OCI-LY7 (cell line): ENCODE measurements around the gene PEX10. TPM values are rescaled to one million over a fixed set of nuclear protein-coding genes. Genes with fewer than 3 reads are reported as not detected.

Experiments used
- BruUV-seq: library from RNA; stranded (reverse); fragments of 400-500 nt; replicated peaks from 2 replicates; lab custom pipeline; 2021; lab: Mats Ljungman, UMichigan
- CTCF ChIA-PET: fragments of 300-600 bp; sonication (Branson Sonifier 250); formaldehyde crosslinking; loops from one replicate; lab custom pipeline; 2022; ENCODE audit warnings: antibody characterized with exemption; ENCODE audit not compliant: unreplicated experiment; lab: Charles Lee
- POLR2A ChIA-PET: fragments of 300-600 bp; sonication (Branson Sonifier 250); formaldehyde crosslinking; loops from one replicate; lab custom pipeline; 2022; ENCODE audit warnings: antibody characterized with exemption; lab: Charles Lee
- DNase-seq: peaks from one replicate; pipeline ENCODE4 v3.0.0-alpha.2; 2015; ENCODE audit warnings: low spot score
- H2AFZ ChIP-seq: fragments of 200-600 bp; sonication (generic), shearing (Covaris generic); 2 replicates; pipeline ENCODE4 v1.6.1; 2014; ENCODE audit warnings: mild to moderate bottlenecking, antibody characterized with exemption, low read length, moderate library complexity
- H3K27ac ChIP-seq: fragments of 200-600 bp; sonication (generic); 2 replicates; pipeline ENCODE4 v1.5.1; 2014; ENCODE audit warnings: mixed run types, low read depth, mild to moderate bottlenecking, moderate library complexity, low read length, inconsistent platforms; ENCODE audit not compliant: poor library complexity, severe bottlenecking
- H3K36me3 ChIP-seq: fragments of 200-600 bp; sonication (generic); 2 replicates; pipeline ENCODE4 v1.6.1; 2014; ENCODE audit warnings: mild to moderate bottlenecking, antibody characterized with exemption, low read length, moderate library complexity, mixed read lengths; ENCODE audit not compliant: insufficient read depth
- H3K4me1 ChIP-seq: fragments of 200-600 bp; sonication (generic); 2 replicates; pipeline ENCODE4 v1.5.1; 2014; ENCODE audit warnings: mild to moderate bottlenecking, low read length; ENCODE audit not compliant: insufficient read depth, poor library complexity, severe bottlenecking
- H3K4me2 ChIP-seq: fragments of 200-600 bp; sonication (generic); 2 replicates; pipeline ENCODE4 v1.6.1; 2014; ENCODE audit warnings: mild to moderate bottlenecking, low read length
- H3K4me3 ChIP-seq: fragments of 200-600 bp; sonication (generic); 2 replicates; pipeline ENCODE4 v1.5.1; 2014; ENCODE audit warnings: mild to moderate bottlenecking, low read depth, low read length; ENCODE audit not compliant: poor library complexity, severe bottlenecking
- H3K79me2 ChIP-seq: fragments of 200-600 bp; sonication (generic); 2 replicates; pipeline ENCODE4 v1.6.1; 2016; ENCODE audit warnings: low read depth, mild to moderate bottlenecking, low read length, moderate library complexity, mixed read lengths; ENCODE audit not compliant: insufficient read depth
- H3K9me2 ChIP-seq: fragments of 200-600 bp; sonication (generic); 2 replicates; pipeline ENCODE4 v1.6.1; 2016; ENCODE audit warnings: mild to moderate bottlenecking, low read length, mixed read lengths; ENCODE audit not compliant: insufficient read depth
- H3K9me3 ChIP-seq: fragments of 200-600 bp; sonication (generic); 2 replicates; pipeline ENCODE4 v1.6.1; 2014; ENCODE audit warnings: mild to moderate bottlenecking, mixed run types, low read length, mixed read lengths
- H4K20me1 ChIP-seq: fragments of 200-600 bp; sonication (generic); 2 replicates; pipeline ENCODE4 v1.6.1; 2014; ENCODE audit warnings: mild to moderate bottlenecking, antibody characterized with exemption, low read length, moderate library complexity, mixed read lengths; ENCODE audit not compliant: insufficient read depth
- CTCF ChIP-seq: fragments of 200-600 bp; sonication (generic); conservative IDR thresholded peaks from 2 replicates; pipeline ENCODE4 v1.5.1; 2014; ENCODE audit warnings: mild to moderate bottlenecking, antibody characterized with exemption, low read length, moderate library complexity, mixed read lengths
- EZH2phosphoT487 ChIP-seq: fragments of 200-600 bp; sonication (generic); IDR thresholded peaks from 2 replicates; pipeline ENCODE4 v1.6.1; 2018; ENCODE audit warnings: low read depth, borderline replicate concordance, mild to moderate bottlenecking, mixed run types, antibody characterized with exemption, low read length, moderate library complexity, mixed read lengths
- intact Hi-C: fragments of 100-400 bp; cut with micrococcal nuclease; formaldehyde crosslinking; loops from one replicate; pipeline ENCODE4 v1.10.0; 2022; ENCODE audit not compliant: unreplicated experiment
- total RNA-seq, 2 experiments: library from RNA; depleted of rRNA in 1 of 2; stranded (reverse); fragments of >200 nt in 1 of 2; shearing (Covaris generic) in 1 of 2; gene quantifications; 2 replicates each; pipeline ENCODE4 v1.2.3, GENCODE V29; 2014 to 2022

Gene PEX10
- total RNA-seq, 2 experiments from 2014 or later, result 23.3 to 24.5 TPM

GRCh38 chr1:2435091-2435490 lies 22.7 kb upstream of the PEX10 start:
- Histone ChIP-seq H3K4me3 (no peak overlapping the region), H3K9me2 (no peaks in the 10 kb centered on the region), H3K36me3 (no peaks in the 10 kb centered on the region), H3K9me3 (no peaks in the 10 kb centered on the region), H2AFZ (no peak overlapping the region), H3K4me2 (no peak overlapping the region), H3K79me2 (no peaks in the 10 kb centered on the region), H3K4me1 (peaks cover 5% of the 10 kb centered on the region), H3K27ac (no peak overlapping the region), H4K20me1 (no peaks in the 10 kb centered on the region; the same call in 1 of the 2 replicates)
- ChIA-PET CTCF (no interaction called here), POLR2A (no interaction called here)
- no peak for DNase-seq
- no TSS peak for BruUV-seq
- no peak for TF ChIP-seq EZH2phosphoT487
- intact Hi-C loops, result no loop called here

GRCh38 chr1:2433936-2434655 lies 21.7 kb upstream of the PEX10 start:
- Histone ChIP-seq H4K20me1 (no peaks in the 10 kb centered on the region; the same call in 1 of the 2 replicates), H3K79me2 (no peaks in the 10 kb centered on the region), H3K4me3 (no peak overlapping the region), H3K9me3 (no peaks in the 10 kb centered on the region), H3K36me3 (no peaks in the 10 kb centered on the region), H3K27ac (no peak overlapping the region), H3K4me2 (no peak overlapping the region), H3K4me1 (no peaks in the 10 kb centered on the region), H2AFZ (no peak overlapping the region), H3K9me2 (no peaks in the 10 kb centered on the region)
- TF ChIP-seq CTCF (no peak), EZH2phosphoT487 (no peak)
- POLR2A ChIA-PET, result interaction anchor here (0.6 kb wide), 1 partner anchor 19 kb away, joined by 3 read pairs; no protein-coding TSS in a partner anchor
- BruUV-seq, result no TSS peak
- no peak for DNase-seq
- CTCF ChIA-PET, result no interaction called here
- intact Hi-C loops, result loop anchor here (5.0 kb wide), 1 partner anchor 113 kb away; no protein-coding TSS in a partner anchor

- CTCF ChIA-PET, result no interaction called here
- BruUV-seq, result no TSS peak
- no peaks in the 10 kb centered on the region for H3K36me3 ChIP-seq
- no peaks in the 10 kb centered on the region for H3K4me1 ChIP-seq
- no peak for DNase-seq
- intact Hi-C loops, result loop anchor here (5.0 kb wide), 1 partner anchor 114 kb away; no protein-coding TSS in a partner anchor
- no peaks in the 10 kb centered on the region for H3K9me3 ChIP-seq
- TF ChIP-seq EZH2phosphoT487, result no peak
- no peak for TF ChIP-seq CTCF
- POLR2A ChIA-PET, result no interaction called here
- no peaks in the 10 kb centered on the region for H3K79me2 ChIP-seq
- no peak overlapping the region for H3K4me3 ChIP-seq
- H2AFZ ChIP-seq, result no peak overlapping the region
- no peaks in the 10 kb centered on the region for H3K9me2 ChIP-seq
- H3K4me2 ChIP-seq, result no peak overlapping the region
- H3K27ac ChIP-seq, result no peak overlapping the region
- H4K20me1 ChIP-seq, result no peaks in the 10 kb centered on the region; the same call in 1 of the 2 replicates
These were observed 20.8 kb upstream of the PEX10 start for GRCh38 chr1:2433196-2433595.
